ENCODE results near the gene HIPK2.

Gene HIPK2

GRCh38 chr7:139667377-139667776 is 110.4 kb downstream of the HIPK2 start:
- DNase-seq = no peak

GRCh38 chr7:139666501-139666900 is 111.3 kb downstream of the HIPK2 start:
- DNase-seq = no peak

GRCh38 chr7:139664434-139664833 is 113.4 kb downstream of the HIPK2 start:
- DNase-seq = no peak

GRCh38 chr7:139663608-139664177 is 114.1 kb downstream of the HIPK2 start:
- no peak for DNase-seq

GRCh38 chr7:139661903-139662302 is 115.9 kb downstream of the HIPK2 start:
- no peak for DNase-seq

- no peak for DNase-seq
Observed at GRCh38 chr7:139661043-139661440, 116.8 kb downstream of the HIPK2 start.

- DNase-seq = no peak
Observed at GRCh38 chr7:139660317-139661042, 117.3 kb downstream of the HIPK2 start.

GRCh38 chr7:139659922-139660316 is 117.9 kb downstream of the HIPK2 start:
- DNase-seq = no peak

DNA sequence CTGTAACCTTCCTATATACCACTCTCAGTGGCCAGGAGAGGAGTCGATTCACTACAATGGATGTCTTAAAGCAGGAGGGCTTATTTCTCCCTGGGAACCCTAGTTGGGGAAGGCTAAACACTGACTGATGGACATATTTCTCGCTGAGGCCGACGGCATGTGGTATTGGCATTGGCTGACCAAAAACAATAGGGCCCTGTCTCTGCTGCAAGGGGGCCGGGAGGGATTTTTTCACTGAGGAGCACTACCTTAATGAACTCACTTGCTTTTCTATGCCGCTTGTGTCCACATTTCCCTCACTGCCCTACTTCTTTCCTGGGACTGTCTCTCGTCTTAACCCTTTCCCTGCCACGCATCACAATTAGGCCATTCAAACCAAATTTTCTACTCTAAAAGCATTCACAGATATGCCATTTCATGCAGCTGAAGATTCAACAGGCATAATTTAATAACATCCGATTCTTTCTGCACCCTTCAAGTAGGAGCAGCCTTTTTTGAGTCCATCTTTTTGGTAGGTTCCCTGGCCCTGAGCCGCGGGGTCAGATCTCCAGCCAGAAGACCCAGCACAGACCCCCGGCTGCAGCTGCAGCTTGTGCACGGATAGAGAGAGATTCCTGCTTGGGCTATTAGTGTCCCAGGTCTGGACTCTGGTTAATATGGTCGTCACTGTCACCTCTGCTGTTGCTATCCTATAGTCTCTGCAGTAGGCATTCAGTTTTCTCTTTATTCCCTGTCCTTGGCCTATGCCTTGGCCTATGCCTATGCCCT is 118.7 kb downstream of the HIPK2 start:
- DNase-seq = no peak

DNA sequence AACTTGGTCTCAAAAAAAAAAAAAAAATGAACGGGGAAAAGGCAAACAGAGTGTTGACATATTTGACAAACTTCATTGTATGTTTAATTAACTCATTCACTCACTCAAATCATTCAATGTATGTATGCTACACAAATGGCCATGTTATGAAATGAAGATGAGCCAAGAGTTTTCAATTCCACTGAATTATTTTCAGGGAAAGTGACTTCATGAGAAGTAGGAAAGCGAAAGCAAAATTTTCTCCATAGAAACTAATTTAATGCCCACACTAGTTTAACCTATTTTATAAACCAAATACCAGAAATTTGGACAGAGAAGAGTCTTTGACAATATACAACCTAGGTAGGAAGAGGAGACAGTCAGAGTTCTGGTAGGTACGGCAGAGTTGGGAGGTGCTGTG is 119.5 kb downstream of the HIPK2 start:
- no peak for DNase-seq

GRCh38 chr7:139657725-139658124 is 120.1 kb downstream of the HIPK2 start:
- no peak for DNase-seq

- DNase-seq = no peak
Observed at GRCh38 chr7:139656387-139656786, 121.4 kb downstream of the HIPK2 start.

GRCh38 chr7:139655305-139655704 is 122.5 kb downstream of the HIPK2 start:
- DNase-seq = no peak

DNA sequence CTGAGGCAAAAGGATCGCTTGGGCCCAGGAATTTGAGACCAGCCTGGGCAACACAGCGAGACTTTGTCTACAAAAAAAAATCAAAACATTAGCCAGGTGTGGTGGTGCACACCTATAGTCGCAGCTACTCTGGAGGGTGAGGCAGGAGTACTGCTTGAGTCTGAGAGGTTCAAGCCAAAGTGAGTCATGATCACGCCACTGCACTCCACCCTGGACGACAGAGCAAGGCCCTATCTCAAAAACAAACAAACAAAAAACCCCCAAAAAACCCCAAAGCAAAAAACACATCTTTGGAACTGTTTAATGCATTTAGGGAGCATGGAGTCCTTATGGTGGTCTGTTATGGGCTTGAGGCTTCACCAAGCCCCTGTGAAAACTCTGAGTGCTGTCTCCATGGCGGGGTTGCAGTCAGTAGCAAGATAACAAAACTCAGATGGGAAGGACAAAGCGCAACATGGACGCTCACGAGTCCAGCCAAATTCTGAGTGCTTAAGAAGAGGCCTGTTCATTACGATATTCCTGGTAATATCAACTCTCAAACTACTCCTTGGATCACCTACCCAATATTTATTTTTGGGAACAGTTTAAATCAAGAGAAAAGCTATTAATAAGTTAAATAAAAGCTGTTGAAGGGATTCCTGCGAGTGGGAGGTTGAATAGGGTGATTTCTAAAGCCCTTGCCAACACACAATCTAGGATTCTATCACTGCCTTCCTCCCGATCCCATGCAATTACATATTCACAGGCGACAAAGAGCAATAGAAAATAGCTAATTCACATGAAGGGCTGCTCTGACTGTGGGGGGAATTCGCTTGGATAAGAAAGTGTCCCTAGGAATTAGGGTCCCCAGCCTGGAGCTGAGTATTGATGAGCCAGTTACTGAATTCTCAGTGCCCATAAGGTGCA is 123.3 kb downstream of the HIPK2 start:
- no peak for DNase-seq

- DNase-seq = peak; percentile 61
Observed at GRCh38 chr7:139651914-139652313, 125.9 kb downstream of the HIPK2 start.

- DNase-seq = peak; percentile 31
Observed at GRCh38 chr7:139651308-139651707, 126.5 kb downstream of the HIPK2 start.

GRCh38 chr7:139650429-139651100 is 127.2 kb downstream of the HIPK2 start:
- no peak for DNase-seq

GRCh38 chr7:139648941-139649425 is 128.8 kb downstream of the HIPK2 start:
- DNase-seq = no peak

GRCh38 chr7:139648391-139648861 is 129.4 kb downstream of the HIPK2 start:
- no peak for DNase-seq

- DNase-seq = no peak
Observed at GRCh38 chr7:139647814-139648390, 129.9 kb downstream of the HIPK2 start.

- DNase-seq = no peak
Observed at GRCh38 chr7:139647085-139647484, 130.7 kb downstream of the HIPK2 start.

DNA sequence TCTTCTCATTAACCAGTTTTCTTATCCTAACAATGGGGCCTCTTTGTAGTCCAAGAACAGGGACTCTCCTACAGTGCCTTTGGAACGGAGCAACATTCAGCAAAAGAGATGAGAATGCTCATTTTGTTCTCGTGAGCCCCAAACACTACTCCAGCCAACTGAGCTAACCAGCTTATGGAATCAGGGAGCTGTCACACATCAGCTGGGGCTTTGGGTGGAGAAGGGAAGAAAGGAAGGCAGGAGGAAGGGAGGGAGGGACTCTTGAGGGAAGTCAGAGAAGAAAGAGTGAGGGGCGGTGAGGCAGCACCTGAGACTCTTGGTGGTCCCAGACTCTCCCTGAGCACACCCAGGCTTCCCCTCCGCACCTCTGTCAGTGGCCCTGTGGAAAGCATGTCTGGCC is 131.2 kb downstream of the HIPK2 start:
- DNase-seq = no peak

All from NCI-H1092 treated with DMSO at 0.1 percent for 48 hours (cell line).